T-cell (primary cell): Measurements from ENCODE around the gene ANKRD39. TPM values are rescaled to one million over a fixed set of nuclear protein-coding genes. Genes with fewer than 3 reads are reported as not detected.

Experiments
- ATAC-seq, 4 experiments: fragments of 200-7000 bp in 3 of 4; fragments of 150-1000 bp in 1 of 4; cut with Tn5 transposase; replicated peaks in 1 of 4; 1 replicate in 3 of 4; 2 replicates in 1 of 4; pipeline ENCODE4 v1.10.0; 2021; ENCODE audit warnings: moderate library complexity in 3 of 4, mild to moderate bottlenecking in 2 of 4, moderate number of reproducible peaks in 1 of 4
- CTCF ChIA-PET, 2 donors: fragments of 300-600 bp; sonication (Branson Sonifier 250); formaldehyde crosslinking; loops; one replicate each; lab custom pipeline; 2022; ENCODE audit warnings: antibody characterized with exemption in 2 of 2; lab: Charles Lee
- POLR2A ChIA-PET, 2 donors: fragments of 300-600 bp; sonication (Branson Sonifier 250); formaldehyde crosslinking; loops; one replicate each; lab custom pipeline; 2022; ENCODE audit warnings: antibody characterized with exemption in 2 of 2; lab: Charles Lee
- DNase-seq, 35 experiments: peaks; one replicate each; pipeline versions ENCODE4 v3.0.0 to v3.0.0-alpha.2; 2013 to 2023
- H3K27ac ChIP-seq: one replicate; pipeline ENCODE4 v1.5.1; 2013; ENCODE audit warnings: low read length
- H3K27me3 ChIP-seq, 2 experiments: replicated peaks in 1 of 2; 1 replicate in 1 of 2; 2 replicates in 1 of 2; pipeline versions ENCODE4 v1.6.1 to v1.7.0; 2013; ENCODE audit warnings: low read length in 1 of 2, mixed read lengths in 1 of 2; ENCODE audit not compliant: control insufficient read depth in 2 of 2, insufficient read depth in 2 of 2; ENCODE audit errors: extremely low read depth in 1 of 2
- H3K36me3 ChIP-seq, 2 donors: 1 replicate in 1 of 2; 2 replicates in 1 of 2; pipeline versions ENCODE4 v1.6.1 to v1.7.0; 2013; ENCODE audit warnings: low read length in 1 of 2; ENCODE audit not compliant: control insufficient read depth in 2 of 2, insufficient read depth in 1 of 2; ENCODE audit errors: extremely low read depth in 1 of 2
- H3K4me1 ChIP-seq, 2 experiments: 1 replicate in 1 of 2; 2 replicates in 1 of 2; pipeline versions ENCODE4 v1.6.1 to v1.7.0; 2013; ENCODE audit warnings: low read length in 2 of 2, mixed read lengths in 1 of 2; ENCODE audit not compliant: insufficient read depth in 2 of 2, control insufficient read depth in 1 of 2; ENCODE audit errors: extremely low read depth in 1 of 2
- H3K4me3 ChIP-seq, 2 donors: 1 replicate in 1 of 2; 2 replicates in 1 of 2; pipeline versions ENCODE4 v1.5.1 to v1.7.0; 2013; ENCODE audit warnings: mild to moderate bottlenecking in 2 of 2, low read length in 1 of 2, moderate library complexity in 1 of 2; ENCODE audit not compliant: control insufficient read depth in 1 of 2; ENCODE audit errors: extremely low read depth in 1 of 2
- H3K9me3 ChIP-seq: 2 replicates; pipeline ENCODE4 v1.7.0; 2013
- H3K27ac Mint-ChIP-seq, 2 donors: one replicate each; pipeline ENCODE4 v1.8.0; 2020 to 2021; ENCODE audit warnings: mild to moderate bottlenecking in 2 of 2, mixed read lengths in 2 of 2
- H3K27me3 Mint-ChIP-seq, 2 donors: one replicate each; pipeline ENCODE4 v1.8.0; 2021 to 2022; ENCODE audit warnings: mixed read lengths in 2 of 2
- H3K36me3 Mint-ChIP-seq: one replicate; pipeline ENCODE4 v1.8.0; 2021; ENCODE audit warnings: mixed read lengths
- H3K4me1 Mint-ChIP-seq, 3 donors: one replicate each; pipeline ENCODE4 v1.8.0; 2020 to 2022; ENCODE audit warnings: mixed read lengths in 3 of 3, mild to moderate bottlenecking in 1 of 3
- H3K4me3 Mint-ChIP-seq, 3 donors: one replicate each; pipeline ENCODE4 v1.8.0; 2020 to 2022; ENCODE audit warnings: mild to moderate bottlenecking in 3 of 3, mixed read lengths in 3 of 3, moderate library complexity in 3 of 3
- H3K9me3 Mint-ChIP-seq, 3 donors: one replicate each; pipeline ENCODE4 v1.8.0; 2020 to 2022; ENCODE audit warnings: mixed read lengths in 3 of 3
- WGBS: methylation state at CpG from one replicate; pipeline ENCODE4 v1.1.5; 2013; ENCODE audit warnings: missing lambda C conversion rate; ENCODE audit not compliant: insufficient coverage; 5-methylcytosine and 5-hydroxymethylcytosine counted together
- total RNA-seq, 35 experiments: library from RNA in 6 of 35; stranded (reverse) in 6 of 35; fragments of 120-200 nt in 1 of 35; gene quantifications; one replicate each; pipeline versions ENCODE4 v1.2.1 to v1.2.4 and lab custom pipeline; 2013 to 2026

ANKRD39 gene
- total RNA-seq, 5 donors from 2014 or later (not counting 1 experiment from before 2014, with no cell fraction given), result 16.9 to 25.0 (median 19.2) TPM

DNA sequence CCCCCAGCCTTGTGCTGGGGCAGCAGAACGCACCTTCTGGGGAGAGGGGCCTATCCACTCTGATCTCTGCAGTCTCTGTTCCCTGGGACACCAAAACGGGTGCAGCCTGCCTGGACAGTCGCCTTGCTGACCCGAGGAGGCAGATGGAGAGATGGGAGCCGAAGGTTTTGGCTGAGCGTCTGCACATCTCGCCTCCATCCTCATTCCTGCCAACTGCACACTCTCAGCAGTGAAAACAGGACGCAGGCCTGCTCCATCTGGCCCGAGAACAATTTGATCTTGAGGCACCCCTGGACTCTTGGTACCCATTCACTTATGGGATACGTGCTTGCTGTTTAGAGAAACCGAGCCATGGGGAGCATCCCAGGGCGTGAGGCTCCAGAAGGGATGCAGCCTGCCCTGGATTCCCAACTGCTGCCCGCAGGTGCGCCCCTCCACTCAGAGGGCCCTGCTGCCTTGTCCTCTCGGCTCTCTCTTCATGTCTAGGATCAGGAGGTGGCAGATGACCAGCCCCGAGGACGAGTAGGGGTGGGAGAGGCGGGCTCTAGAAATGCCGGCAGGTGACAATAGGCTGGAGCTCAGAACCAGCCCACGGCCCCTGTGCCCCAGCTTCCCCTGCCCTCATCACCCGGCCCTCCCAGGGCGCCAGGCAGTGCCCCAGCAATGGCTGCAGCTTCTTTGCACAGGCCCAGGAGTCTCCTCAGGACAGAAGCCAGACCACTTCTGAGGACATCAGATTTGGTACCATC, 21.2 kb upstream of the ANKRD39 start:
- ChIA-PET POLR2A (no interaction called here), CTCF (no interaction called here)
- H3K4me1 ChIP-seq, result peaks cover 2 to 12% of the 10 kb centered on the region in 2 experiments
- H3K36me3 Mint-ChIP-seq, result no peaks in the 10 kb centered on the region
- H3K27ac Mint-ChIP-seq, result peak overlapping the region; percentile 8 to 28
- ATAC-seq (no peak), DNase-seq (no peak)
- H3K36me3 ChIP-seq, result no peaks in the 10 kb centered on the region
- peaks cover 5 to 14% (median 8%) of the 10 kb centered on the region in 3 donors for H3K4me1 Mint-ChIP-seq
- H3K27ac ChIP-seq, result no peak overlapping the region
- H3K27me3 Mint-ChIP-seq, result no peaks in the 10 kb centered on the region
- WGBS, result 88% methylated on average over 20 of the region's 22 CpGs
- H3K4me3 ChIP-seq, result no peak overlapping the region
- H3K4me3 Mint-ChIP-seq, result no peak overlapping the region
- no peaks in the 10 kb centered on the region for H3K9me3 ChIP-seq
- H3K9me3 Mint-ChIP-seq, result no peaks in the 10 kb centered on the region
- peaks cover 0 to 6% of the 10 kb centered on the region in 2 experiments for H3K27me3 ChIP-seq

- H3K4me3 Mint-ChIP-seq, result no peak overlapping the region
- POLR2A ChIA-PET, result no interaction called here
- WGBS, result 92% methylated on average over 5 of the region's 7 CpGs
Observed at GRCh38 chr2:96878171-96878570, 20.4 kb upstream of the ANKRD39 start.

DNA sequence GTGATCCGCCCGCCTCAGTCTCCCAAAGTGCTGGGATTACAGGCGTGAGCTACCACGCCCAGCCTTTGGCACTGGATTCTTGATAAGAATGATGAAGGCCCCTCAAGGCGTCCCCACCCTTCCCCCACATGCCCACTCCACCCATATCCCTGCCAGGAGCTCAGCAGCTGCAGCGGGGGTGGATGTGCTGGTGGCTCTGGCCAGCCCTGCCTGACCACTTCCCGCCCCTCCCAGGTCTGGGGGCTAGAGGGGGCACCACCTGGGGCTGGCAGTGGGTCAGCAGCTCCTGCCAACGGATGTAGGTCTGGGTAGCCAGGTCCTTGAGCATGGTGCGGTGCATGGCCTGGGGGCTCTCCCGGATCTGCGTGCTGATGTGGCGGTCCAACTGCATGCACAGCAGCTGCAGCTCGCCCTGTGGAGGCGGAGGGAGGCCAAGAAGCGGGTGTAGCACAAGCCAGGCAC, 19.8 kb upstream of the ANKRD39 start:
- WGBS, result 95% methylated on average over 14 of the region's 15 CpGs

More at GRCh38 chr2:96878171-96878570, 20.4 kb upstream of the ANKRD39 start:
- Mint-ChIP-seq H3K36me3 (no peaks in the 10 kb centered on the region), H3K27me3 (no peaks in the 10 kb centered on the region), H3K4me1 (peaks cover 10 to 22% (median 15%) of the 10 kb centered on the region in 3 donors), H3K27ac (peak overlapping the region in 1 of 2 donors; percentile 11), H3K9me3 (no peaks in the 10 kb centered on the region)
- CTCF ChIA-PET, result no interaction called here
- H3K9me3 ChIP-seq, result no peaks in the 10 kb centered on the region
- no peak for ATAC-seq
- H3K27me3 ChIP-seq, result peaks cover 0 to 3% of the 10 kb centered on the region in 2 experiments
- no peak overlapping the region for H3K4me3 ChIP-seq
- no peaks in the 10 kb centered on the region for H3K36me3 ChIP-seq
- DNase-seq, result no peak
- H3K27ac ChIP-seq, result no peak overlapping the region
- H3K4me1 ChIP-seq, result peaks cover 2 to 20% of the 10 kb centered on the region in 2 experiments

DNA sequence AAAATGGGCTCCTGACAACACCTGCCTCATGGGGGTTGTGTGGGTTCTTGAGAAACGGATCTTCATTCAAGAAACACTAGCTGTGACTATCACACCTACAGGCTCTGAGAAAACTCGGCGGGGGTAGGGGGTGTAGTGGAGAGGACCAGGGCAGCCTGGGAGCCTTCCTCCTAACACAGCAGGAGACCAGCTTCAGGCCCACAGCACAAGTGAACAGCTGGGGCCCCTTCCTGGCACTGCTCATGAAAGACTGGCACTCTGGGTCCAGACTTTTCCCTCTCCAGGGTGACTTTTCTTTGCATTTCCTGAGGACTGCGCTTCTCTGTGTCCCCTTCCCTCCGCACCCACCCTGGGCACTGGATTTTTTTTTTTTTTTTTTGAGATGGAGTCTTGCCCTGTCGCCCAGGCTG, 19.2 kb upstream of the ANKRD39 start:
- Histone ChIP-seq H3K9me3 (no peaks in the 10 kb centered on the region), H3K36me3 (no peaks in the 10 kb centered on the region), H3K27me3 (peaks cover 0 to 3% of the 10 kb centered on the region in 2 experiments), H3K4me1 (peaks cover 2 to 24% of the 10 kb centered on the region in 2 experiments), H3K27ac (no peak overlapping the region), H3K4me3 (no peak overlapping the region)
- Mint-ChIP-seq H3K4me1 (peaks cover 10 to 33% (median 20%) of the 10 kb centered on the region in 3 donors), H3K27me3 (no peaks in the 10 kb centered on the region), H3K36me3 (no peaks in the 10 kb centered on the region), H3K9me3 (no peaks in the 10 kb centered on the region), H3K4me3 (no peak overlapping the region), H3K27ac (no peak overlapping the region)
- ChIA-PET CTCF (no interaction called here), POLR2A (no interaction called here)
- DNase-seq (no peak), ATAC-seq (no peak)
- no CpG with 5 or more reads among the region's 6 CpGs for WGBS

More for the DNA sequence above, 19.8 kb upstream of the ANKRD39 start:
- ATAC-seq (no peak), DNase-seq (no peak)
- Histone ChIP-seq H3K9me3 (no peaks in the 10 kb centered on the region), H3K4me1 (peaks cover 2 to 24% of the 10 kb centered on the region in 2 experiments), H3K27ac (no peak overlapping the region), H3K27me3 (peaks cover 0 to 3% of the 10 kb centered on the region in 2 experiments), H3K36me3 (no peaks in the 10 kb centered on the region), H3K4me3 (no peak overlapping the region)
- H3K36me3 Mint-ChIP-seq, result no peaks in the 10 kb centered on the region
- no peak overlapping the region for H3K27ac Mint-ChIP-seq
- H3K4me3 Mint-ChIP-seq, result no peak overlapping the region
- ChIA-PET POLR2A (no interaction called here), CTCF (no interaction called here)
- H3K27me3 Mint-ChIP-seq, result no peaks in the 10 kb centered on the region
- no peaks in the 10 kb centered on the region for H3K9me3 Mint-ChIP-seq
- H3K4me1 Mint-ChIP-seq, result peaks cover 10 to 27% (median 16%) of the 10 kb centered on the region in 3 donors

GRCh38 chr2:96876269-96877041, 18.6 kb upstream of the ANKRD39 start:
- Mint-ChIP-seq H3K36me3 (no peaks in the 10 kb centered on the region), H3K4me1 (peaks cover 10 to 33% (median 20%) of the 10 kb centered on the region in 3 donors)
- CTCF ChIA-PET, result no interaction called here

DNA sequence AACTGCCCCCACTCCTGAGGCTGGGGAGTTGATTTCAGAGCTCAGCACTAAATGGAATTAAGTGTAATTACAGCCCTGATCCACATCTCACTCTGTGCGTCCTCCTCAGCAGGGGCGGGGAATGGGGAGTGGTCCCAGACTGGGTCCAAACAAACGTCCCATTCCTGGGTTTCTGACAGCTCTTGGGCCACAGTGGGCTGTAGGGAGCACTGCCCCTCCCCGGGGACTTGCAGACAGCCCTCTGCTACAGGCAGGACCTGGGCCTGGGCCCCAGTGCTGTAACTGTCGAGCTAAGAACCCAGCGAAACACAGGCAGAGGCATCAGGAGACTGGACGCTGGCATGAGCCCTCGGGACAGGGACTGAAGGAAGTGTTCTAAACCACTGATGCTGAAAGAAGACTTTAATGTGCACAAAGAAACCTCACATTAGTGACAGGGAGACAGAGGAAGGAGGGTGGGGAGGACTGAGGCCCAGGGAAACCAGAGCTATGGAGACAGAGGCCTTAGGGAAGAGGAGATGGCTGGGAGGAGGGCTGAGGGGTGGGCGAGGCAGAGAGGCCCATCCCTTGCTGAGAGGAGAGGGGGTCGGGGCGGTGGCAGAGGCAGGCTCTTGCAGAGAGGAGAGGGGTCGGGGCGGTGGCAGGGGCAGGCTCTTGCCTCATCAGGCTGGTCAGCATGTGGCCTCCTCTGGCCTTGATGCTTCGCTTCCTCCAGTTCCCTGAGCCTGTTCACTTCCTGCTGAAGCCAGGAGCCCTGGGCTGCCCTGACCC, 17.9 kb upstream of the ANKRD39 start:
- no peak overlapping the region for H3K4me3 Mint-ChIP-seq
- ATAC-seq (no peak), DNase-seq (no peak)
- ChIA-PET CTCF (interaction anchor here in 1 of 2 donors (0.5 kb wide), 1 partner anchor 40 kb away, joined by 4 read pairs; no protein-coding TSS in a partner anchor), POLR2A (no interaction called here)
- H3K27me3 Mint-ChIP-seq, result no peaks in the 10 kb centered on the region
- no peaks in the 10 kb centered on the region for H3K36me3 ChIP-seq
- peak overlapping the region; percentile 82 for H3K27ac Mint-ChIP-seq
- 88% methylated on average over 14 of the region's 14 CpGs for WGBS
- peaks cover 0 to 2% of the 10 kb centered on the region in 2 experiments for H3K27me3 ChIP-seq
- no peak overlapping the region for H3K27ac ChIP-seq
- no peak overlapping the region for H3K4me3 ChIP-seq
- peaks cover 5 to 30% of the 10 kb centered on the region in 2 experiments for H3K4me1 ChIP-seq
- H3K4me1 Mint-ChIP-seq, result peaks cover 16 to 41% (median 27%) of the 10 kb centered on the region in 3 donors
- H3K9me3 ChIP-seq, result no peaks in the 10 kb centered on the region
- no peaks in the 10 kb centered on the region for H3K9me3 Mint-ChIP-seq
- H3K36me3 Mint-ChIP-seq, result no peaks in the 10 kb centered on the region

More at GRCh38 chr2:96876269-96877041, 18.6 kb upstream of the ANKRD39 start:
- POLR2A ChIA-PET, result no interaction called here
- DNase-seq (no peak), ATAC-seq (no peak)
- Mint-ChIP-seq H3K27me3 (no peaks in the 10 kb centered on the region), H3K4me3 (no peak overlapping the region), H3K9me3 (no peaks in the 10 kb centered on the region), H3K27ac (peak overlapping the region in 1 of 2 donors; percentile 72)
- Histone ChIP-seq H3K4me3 (no peak overlapping the region), H3K4me1 (peaks cover 2 to 24% of the 10 kb centered on the region in 2 experiments), H3K36me3 (no peaks in the 10 kb centered on the region), H3K9me3 (no peaks in the 10 kb centered on the region), H3K27me3 (peaks cover 0 to 3% of the 10 kb centered on the region in 2 experiments), H3K27ac (no peak overlapping the region)
- WGBS, result 89% methylated on average over 12 of the region's 16 CpGs
